BJ (cell line): ENCODE measurements around the gene ASB8. TPM values are rescaled to one million over a fixed set of nuclear protein-coding genes. Genes with fewer than 3 reads are reported as not detected.
"Not testable (repeated sequence)": the region's sequence is repeated elsewhere in the genome, so short reads cannot be mapped to it uniquely, and the experiment has no call there.

ENCODE experiments used
- CTCF ChIA-PET: fragments of 350-600 bp; formaldehyde crosslinking; extraction: SDS; loops from one replicate; lab custom pipeline; 2021; ENCODE audit warnings: antibody characterized with exemption, inconsistent platforms; lab: Yijun Ruan, JAX
- POLR2A ChIA-PET: fragments of 300-600 bp; sonication (Branson Sonifier 250); formaldehyde crosslinking; extraction: SDS; loops from one replicate; lab custom pipeline; 2021; ENCODE audit warnings: antibody characterized with exemption; lab: Charles Lee
- DNase-seq: peaks from one replicate; pipeline ENCODE4 v3.0.0-alpha.2; 2011; ENCODE audit warnings: low read depth
- H3K27me3 ChIP-seq: 2 replicates; pipeline ENCODE4 v1.6.0; 2011; ENCODE audit warnings: low read length; ENCODE audit not compliant: control insufficient read depth, insufficient read depth
- H3K36me3 ChIP-seq: 2 replicates; pipeline ENCODE4 v1.5.1; 2011; ENCODE audit warnings: low read length; ENCODE audit not compliant: control insufficient read depth, insufficient read depth
- H3K4me3 ChIP-seq: 2 replicates; pipeline ENCODE4 v1.5.1; 2011; ENCODE audit warnings: low read depth, mild to moderate bottlenecking, control low read depth, low read length
- polyA plus RNA-seq: library from polyadenylated mRNA; depleted of rRNA; stranded (reverse); fragments of >200 nt; gene quantifications from 2 replicates; pipeline ENCODE4 v1.2.3, GENCODE V29; 2011
- TF ChIP-seq, protein P1 (sequence below): IDR thresholded peaks from 2 replicates; pipeline ENCODE4 v1.5.1; 2011; ENCODE audit warnings: low read depth, mild to moderate bottlenecking, control low read depth, inconsistent platforms, low read length, moderate library complexity; ENCODE audit not compliant: insufficient read depth

The ASB8 gene
- polyA plus RNA-seq, 1 experiment, result 31.1 TPM

DNA sequence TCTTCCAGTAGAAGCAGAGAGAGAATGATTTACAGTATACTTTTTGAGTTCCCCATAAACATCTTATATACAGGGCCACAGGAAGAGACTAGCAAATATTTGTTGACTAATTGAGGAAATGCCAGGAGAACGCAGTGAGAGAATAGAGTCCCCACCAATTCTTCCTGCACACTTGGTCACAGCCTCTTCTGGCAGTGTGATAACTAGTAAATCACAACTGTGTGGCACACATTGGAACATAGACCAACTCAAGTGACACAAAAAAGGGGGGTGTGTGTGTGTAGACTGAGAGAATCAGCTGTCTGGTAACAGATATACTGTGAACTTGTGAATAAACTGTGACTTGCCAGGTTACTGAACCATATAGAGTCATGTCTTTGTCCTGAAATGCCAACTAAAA lies 27.9 kb downstream of the ASB8 start:
- POLR2A ChIA-PET, result no interaction called here
- TF ChIP-seq, protein P1, sequence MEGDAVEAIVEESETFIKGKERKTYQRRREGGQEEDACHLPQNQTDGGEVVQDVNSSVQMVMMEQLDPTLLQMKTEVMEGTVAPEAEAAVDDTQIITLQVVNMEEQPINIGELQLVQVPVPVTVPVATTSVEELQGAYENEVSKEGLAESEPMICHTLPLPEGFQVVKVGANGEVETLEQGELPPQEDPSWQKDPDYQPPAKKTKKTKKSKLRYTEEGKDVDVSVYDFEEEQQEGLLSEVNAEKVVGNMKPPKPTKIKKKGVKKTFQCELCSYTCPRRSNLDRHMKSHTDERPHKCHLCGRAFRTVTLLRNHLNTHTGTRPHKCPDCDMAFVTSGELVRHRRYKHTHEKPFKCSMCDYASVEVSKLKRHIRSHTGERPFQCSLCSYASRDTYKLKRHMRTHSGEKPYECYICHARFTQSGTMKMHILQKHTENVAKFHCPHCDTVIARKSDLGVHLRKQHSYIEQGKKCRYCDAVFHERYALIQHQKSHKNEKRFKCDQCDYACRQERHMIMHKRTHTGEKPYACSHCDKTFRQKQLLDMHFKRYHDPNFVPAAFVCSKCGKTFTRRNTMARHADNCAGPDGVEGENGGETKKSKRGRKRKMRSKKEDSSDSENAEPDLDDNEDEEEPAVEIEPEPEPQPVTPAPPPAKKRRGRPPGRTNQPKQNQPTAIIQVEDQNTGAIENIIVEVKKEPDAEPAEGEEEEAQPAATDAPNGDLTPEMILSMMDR, result no peak
- DNase-seq, result no peak
- CTCF ChIA-PET, result interaction anchor here (0.9 to 1.0 kb wide), 2 partner anchors 12 to 36 kb away, joined by 3 to 5 read pairs; no protein-coding TSS in a partner anchor
- no peaks in the 10 kb centered on the region for H3K27me3 ChIP-seq
- H3K4me3 ChIP-seq, result no peak overlapping the region
- H3K36me3 ChIP-seq, result peaks cover 15% of the 10 kb centered on the region

DNA sequence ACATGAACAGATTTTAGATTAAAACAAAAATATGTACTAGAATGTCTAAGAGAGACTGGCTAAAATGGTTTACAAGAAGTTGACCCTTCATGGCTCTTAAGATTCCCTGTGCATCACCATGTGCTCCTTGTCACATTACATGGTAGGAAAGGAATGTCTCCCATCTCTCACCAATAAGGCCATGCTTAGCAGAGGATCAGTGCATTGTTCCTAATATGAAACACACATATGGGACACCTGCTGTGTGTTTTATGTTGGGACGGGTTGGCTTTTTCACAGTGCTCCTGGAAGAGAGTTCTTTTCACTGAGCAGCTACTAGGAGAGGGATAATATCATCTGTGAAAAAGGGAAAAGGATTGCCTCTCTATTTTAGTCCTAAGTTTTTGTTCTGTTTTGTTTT lies 28.5 kb downstream of the ASB8 start:
- H3K27me3 ChIP-seq, result no peaks in the 10 kb centered on the region
- no peak for DNase-seq
- H3K36me3 ChIP-seq, result peaks cover 12% of the 10 kb centered on the region
- TF ChIP-seq, protein P1, result no peak
- no peak overlapping the region for H3K4me3 ChIP-seq
- POLR2A ChIA-PET, result no interaction called here
- CTCF ChIA-PET, result interaction anchor here (0.6 to 1.0 kb wide), 2 partner anchors 11 to 191 kb away, joined by 3 to 4 read pairs; no protein-coding TSS in a partner anchor

DNA sequence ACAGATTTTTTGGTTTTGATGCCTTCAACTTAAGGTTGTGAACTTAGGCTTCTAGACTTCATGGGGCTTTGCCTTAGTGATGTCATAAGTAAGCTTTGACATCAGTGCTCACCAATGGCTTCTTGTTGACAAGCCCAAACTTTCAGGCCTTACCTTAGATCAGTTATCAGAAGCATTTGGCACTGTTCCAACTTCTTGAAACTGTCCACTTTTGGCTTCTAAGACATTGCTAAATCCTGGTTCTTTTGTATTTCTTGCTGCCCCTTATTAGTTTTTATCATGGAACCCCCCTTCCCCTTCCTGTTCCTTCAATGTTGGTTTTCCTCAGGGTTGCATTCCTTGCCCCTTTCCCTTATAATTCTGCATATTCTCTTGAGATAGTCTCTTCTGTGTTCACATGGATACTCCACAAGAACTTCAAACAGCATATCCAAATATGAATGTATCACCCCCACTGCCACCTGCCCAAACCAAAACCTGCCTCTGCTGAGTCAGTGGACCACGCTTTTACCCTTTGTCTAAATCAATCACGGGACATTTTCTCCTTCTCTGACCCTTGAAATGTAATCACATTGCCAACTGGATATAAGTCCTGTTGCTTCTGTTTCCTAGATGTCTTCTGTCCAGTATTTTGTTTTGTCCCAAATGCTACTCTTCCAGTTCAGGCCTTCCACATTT lies 30.2 kb downstream of the ASB8 start:
- POLR2A ChIA-PET, result no interaction called here
- TF ChIP-seq, protein P1, result no peak
- CTCF ChIA-PET, result interaction anchor here (0.9 to 1.4 kb wide), 2 partner anchors 48 to 62 kb away, joined by 4 to 6 read pairs; no protein-coding TSS in a partner anchor
- no peak for DNase-seq
- H3K4me3 ChIP-seq, result no peak overlapping the region
- no peaks in the 10 kb centered on the region for H3K27me3 ChIP-seq
- H3K36me3 ChIP-seq, result peaks cover 6% of the 10 kb centered on the region

DNA sequence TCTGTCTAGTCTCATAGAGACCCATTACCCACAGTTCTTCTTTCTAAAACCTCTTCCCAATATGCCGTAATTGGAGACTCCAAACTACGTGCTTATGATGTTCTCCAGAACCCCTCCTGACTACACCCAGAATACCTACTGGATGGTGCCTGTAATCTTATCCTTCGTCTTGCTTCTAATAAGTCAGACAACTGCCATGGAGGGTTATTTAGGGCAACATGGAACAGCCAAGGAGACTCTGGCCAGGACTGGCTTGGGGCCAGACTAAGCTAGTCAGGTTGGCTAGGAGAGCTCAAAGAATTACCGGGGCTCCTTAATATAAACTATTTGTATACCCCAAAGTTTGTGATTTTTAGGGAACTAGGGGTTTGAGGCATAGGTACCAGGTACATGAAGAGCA lies 31.3 kb downstream of the ASB8 start:
- Histone ChIP-seq H3K4me3 (no peak overlapping the region), H3K36me3 (peaks cover 3% of the 10 kb centered on the region), H3K27me3 (no peaks in the 10 kb centered on the region)
- CTCF ChIA-PET, result interaction anchor here (1.4 kb wide), 1 partner anchor 63 kb away, joined by 6 read pairs; no protein-coding TSS in a partner anchor
- TF ChIP-seq, protein P1, result no peak
- DNase-seq, result no peak
- POLR2A ChIA-PET, result no interaction called here

DNA sequence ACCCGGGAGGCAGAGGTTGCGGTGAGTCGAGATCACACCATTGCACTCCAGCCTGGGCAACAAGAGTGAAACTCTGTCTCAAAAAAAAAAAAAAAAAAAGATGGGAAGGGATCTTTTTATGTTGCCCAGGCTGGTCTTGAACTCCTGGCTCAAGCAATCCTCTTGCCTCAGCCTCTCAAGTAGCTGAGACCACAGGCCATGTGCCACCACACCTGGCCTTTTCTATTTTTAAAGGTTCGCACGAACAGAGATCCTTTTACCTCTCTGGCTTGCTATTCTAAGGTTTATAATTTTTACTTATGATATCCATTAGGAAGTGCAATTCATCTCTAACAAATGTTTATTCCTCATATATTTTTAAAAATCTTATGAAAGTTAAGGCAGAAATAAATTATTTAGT lies 31.8 kb downstream of the ASB8 start:
- H3K4me3 ChIP-seq, DNase-seq, POLR2A ChIA-PET, CTCF ChIA-PET, H3K27me3 ChIP-seq, H3K36me3 ChIP-seq: not testable (repeated sequence)
